Colonic mucosa (tissue), 4 donors: ENCODE data around the gene OPA1. TPM values are rescaled to one million over a fixed set of nuclear protein-coding genes. Genes with fewer than 3 reads are reported as not detected.
"Not testable (repeated sequence)": the region's sequence is repeated elsewhere in the genome, so short reads cannot be mapped to it uniquely, and the experiment has no call there.

Experiments
- DNase-seq: peaks from one replicate; pipeline ENCODE4 v3.0.0-alpha.2; 2020
- H3K27ac ChIP-seq: fragments of 200-600 bp; one replicate; pipeline ENCODE4 v1.8.0; 2021
- H3K27me3 ChIP-seq: fragments of 200-600 bp; one replicate; pipeline ENCODE4 v1.8.0; 2021
- H3K36me3 ChIP-seq: fragments of 200-600 bp; one replicate; pipeline ENCODE4 v1.8.0; 2021
- H3K4me1 ChIP-seq: fragments of 200-600 bp; one replicate; pipeline ENCODE4 v1.8.0; 2021; ENCODE audit warnings: mild to moderate bottlenecking
- H3K4me3 ChIP-seq: fragments of 200-600 bp; one replicate; pipeline ENCODE4 v1.8.0; 2021
- H3K9ac ChIP-seq, 2 donors: one replicate each; pipeline ENCODE4 v1.7.0; 2013; ENCODE audit warnings: control low read depth in 2 of 2, low read depth in 2 of 2, low read length in 2 of 2
- H3K9me3 ChIP-seq: fragments of 200-600 bp; one replicate; pipeline ENCODE4 v1.8.0; 2021
- intact Hi-C: fragments of 100-400 bp; cut with DNase I; formaldehyde crosslinking; loops from one replicate; pipeline ENCODE4 v1.14.1; 2022
- total RNA-seq, 2 donors: library from RNA; stranded (reverse); fragmentation: NEBNext Ultra II Directional in 1 of 2; extraction: Animal tissue kit (Norgen Biotek cat#: 25700) in 1 of 2; gene quantifications; one replicate each; pipeline ENCODE4 v1.2.1, GENCODE V29; 2021
- TF ChIP-seq, protein P1 (sequence below): fragments of 200-600 bp; IDR thresholded peaks from one replicate; pipeline ENCODE4 v1.8.0; 2022; ENCODE audit warnings: antibody characterized with exemption, mild to moderate bottlenecking
- donor health status: healthy.
- donor health status: DM: no; HTN: no; CAD: no.
- donor health status: DM: no; HTN: no; CAD: no.

Gene OPA1
- total RNA-seq, 2 donors from 2014 or later, result 76.9 to 93.0 TPM

DNA sequence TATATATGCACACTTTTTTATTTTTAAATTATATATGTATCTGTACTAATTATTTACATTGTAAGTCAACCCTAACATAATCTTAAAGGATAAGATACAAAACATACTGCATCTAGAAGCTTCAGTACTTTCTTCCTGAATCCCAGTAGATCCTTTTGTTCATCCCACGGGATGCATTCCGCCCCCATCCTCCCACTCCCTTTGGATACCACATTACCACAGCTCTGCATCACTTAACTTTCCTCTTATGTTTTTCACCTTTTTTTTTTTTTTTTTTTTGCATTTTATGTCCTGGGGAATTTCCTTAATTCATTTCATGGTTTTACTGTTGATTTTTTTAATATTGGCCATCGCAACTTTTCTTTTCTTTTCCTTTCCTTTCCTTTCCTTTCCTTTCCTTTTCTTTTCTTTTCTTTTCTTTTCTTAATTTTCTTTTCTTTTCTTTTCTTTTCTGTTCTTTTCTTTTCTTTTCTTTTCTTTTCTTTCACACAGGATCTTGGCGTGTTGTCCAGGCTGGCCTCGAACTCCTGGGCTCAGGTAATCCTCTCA is 3.0 kb downstream of the OPA1 start:
- Histone ChIP-seq H3K4me3 (no peak overlapping the region), H3K9ac (no peak overlapping the region), H3K36me3 (no peaks in the 10 kb centered on the region), H3K4me1 (peaks cover 12% of the 10 kb centered on the region), H3K27me3 (no peaks in the 10 kb centered on the region), H3K9me3 (no peaks in the 10 kb centered on the region), H3K27ac (no peak overlapping the region)
- TF ChIP-seq, protein P1, sequence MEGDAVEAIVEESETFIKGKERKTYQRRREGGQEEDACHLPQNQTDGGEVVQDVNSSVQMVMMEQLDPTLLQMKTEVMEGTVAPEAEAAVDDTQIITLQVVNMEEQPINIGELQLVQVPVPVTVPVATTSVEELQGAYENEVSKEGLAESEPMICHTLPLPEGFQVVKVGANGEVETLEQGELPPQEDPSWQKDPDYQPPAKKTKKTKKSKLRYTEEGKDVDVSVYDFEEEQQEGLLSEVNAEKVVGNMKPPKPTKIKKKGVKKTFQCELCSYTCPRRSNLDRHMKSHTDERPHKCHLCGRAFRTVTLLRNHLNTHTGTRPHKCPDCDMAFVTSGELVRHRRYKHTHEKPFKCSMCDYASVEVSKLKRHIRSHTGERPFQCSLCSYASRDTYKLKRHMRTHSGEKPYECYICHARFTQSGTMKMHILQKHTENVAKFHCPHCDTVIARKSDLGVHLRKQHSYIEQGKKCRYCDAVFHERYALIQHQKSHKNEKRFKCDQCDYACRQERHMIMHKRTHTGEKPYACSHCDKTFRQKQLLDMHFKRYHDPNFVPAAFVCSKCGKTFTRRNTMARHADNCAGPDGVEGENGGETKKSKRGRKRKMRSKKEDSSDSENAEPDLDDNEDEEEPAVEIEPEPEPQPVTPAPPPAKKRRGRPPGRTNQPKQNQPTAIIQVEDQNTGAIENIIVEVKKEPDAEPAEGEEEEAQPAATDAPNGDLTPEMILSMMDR, result no peak
- no peak for DNase-seq
- intact Hi-C loops, result no loop called here

DNA sequence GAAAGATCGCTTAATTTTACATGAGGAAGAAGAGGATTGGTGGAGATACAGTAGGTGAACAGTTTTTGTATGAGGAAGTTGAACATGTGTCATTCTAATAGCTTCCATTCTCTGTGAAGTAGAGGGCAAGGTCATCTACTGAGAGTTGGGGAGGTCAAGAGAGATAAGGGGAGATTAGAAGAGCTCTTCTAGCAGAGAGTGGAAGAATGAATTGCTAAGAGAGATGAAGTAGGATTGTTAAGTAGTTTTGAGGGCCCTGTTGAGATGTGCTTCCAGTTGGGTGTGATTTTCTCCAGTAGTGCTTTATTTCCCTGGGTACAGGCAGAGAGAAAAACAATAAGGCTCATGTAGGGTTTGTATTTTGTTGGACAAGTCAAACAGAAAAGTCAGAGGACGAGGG is 5.2 kb downstream of the OPA1 start:
- TF ChIP-seq, protein P1, result no peak
- intact Hi-C loops, result no loop called here

DNA sequence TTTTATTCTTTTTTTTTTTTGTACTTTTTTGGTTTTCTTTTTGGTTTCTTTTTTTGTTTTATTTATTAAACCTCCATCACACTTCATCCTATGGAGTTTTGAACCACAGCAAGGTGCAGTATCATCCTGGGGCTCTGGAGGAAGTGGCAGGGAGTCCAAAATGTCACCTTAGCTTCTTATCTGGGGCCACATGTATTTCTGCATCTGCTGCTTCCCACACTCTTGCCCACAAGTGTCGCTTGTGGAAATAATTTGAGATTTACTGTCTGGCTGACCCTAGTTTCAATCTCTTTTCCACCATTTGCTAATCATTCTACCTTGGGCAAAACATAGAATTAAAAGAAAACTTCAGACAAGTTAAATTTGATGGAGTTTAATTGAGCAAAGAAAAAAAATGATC is 6.4 kb downstream of the OPA1 start:
- H3K27me3 ChIP-seq, result no peaks in the 10 kb centered on the region
- H3K4me3 ChIP-seq, result no peak overlapping the region
- H3K4me1 ChIP-seq, result peaks cover under 1% of the 10 kb centered on the region
- TF ChIP-seq, protein P1, result no peak
- H3K9ac ChIP-seq, result no peak overlapping the region
- H3K9me3 ChIP-seq, result no peaks in the 10 kb centered on the region
- no peak for DNase-seq
- intact Hi-C loops, result no loop called here
- no peaks in the 10 kb centered on the region for H3K36me3 ChIP-seq
- H3K27ac ChIP-seq, result no peak overlapping the region

More for the DNA sequence above, 5.2 kb downstream of the OPA1 start:
- H3K9me3 ChIP-seq, result no peaks in the 10 kb centered on the region
- H3K4me3 ChIP-seq, result no peak overlapping the region
- H3K9ac ChIP-seq, result no peak overlapping the region
- no peaks in the 10 kb centered on the region for H3K27me3 ChIP-seq
- H3K36me3 ChIP-seq, result no peaks in the 10 kb centered on the region
- no peak overlapping the region for H3K27ac ChIP-seq
- DNase-seq, result no peak
- H3K4me1 ChIP-seq, result peaks cover 6% of the 10 kb centered on the region

DNA sequence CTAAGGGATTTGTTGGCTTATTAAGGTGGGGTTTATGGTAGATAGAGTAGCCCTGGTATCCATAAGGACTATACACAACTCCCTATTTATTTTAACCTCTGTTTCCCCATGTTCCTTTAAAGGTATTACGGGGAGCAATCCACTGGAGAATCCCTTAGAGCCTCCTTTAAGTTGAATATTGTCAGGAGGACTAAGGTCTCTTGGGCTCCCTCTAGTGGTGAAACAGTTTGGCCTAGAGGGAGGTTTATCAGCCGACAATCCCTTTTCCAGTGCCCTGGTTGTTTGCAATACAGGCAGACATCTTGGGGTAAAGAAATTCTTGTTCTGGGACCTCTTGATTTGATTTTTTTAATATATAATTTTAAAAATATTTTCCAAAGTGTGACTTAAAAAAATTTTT is 12.9 kb downstream of the OPA1 start:
- no peak overlapping the region for H3K4me3 ChIP-seq
- TF ChIP-seq, protein P1, result peak; percentile 76
- H3K27ac ChIP-seq, result no peak overlapping the region
- H3K27me3 ChIP-seq, result no peaks in the 10 kb centered on the region
- DNase-seq, result peak; percentile 74
- no peaks in the 10 kb centered on the region for H3K36me3 ChIP-seq
- H3K9ac ChIP-seq, result no peak overlapping the region
- no peaks in the 10 kb centered on the region for H3K9me3 ChIP-seq
- H3K4me1 ChIP-seq, result no peaks in the 10 kb centered on the region
- intact Hi-C loops, result no loop called here

DNA sequence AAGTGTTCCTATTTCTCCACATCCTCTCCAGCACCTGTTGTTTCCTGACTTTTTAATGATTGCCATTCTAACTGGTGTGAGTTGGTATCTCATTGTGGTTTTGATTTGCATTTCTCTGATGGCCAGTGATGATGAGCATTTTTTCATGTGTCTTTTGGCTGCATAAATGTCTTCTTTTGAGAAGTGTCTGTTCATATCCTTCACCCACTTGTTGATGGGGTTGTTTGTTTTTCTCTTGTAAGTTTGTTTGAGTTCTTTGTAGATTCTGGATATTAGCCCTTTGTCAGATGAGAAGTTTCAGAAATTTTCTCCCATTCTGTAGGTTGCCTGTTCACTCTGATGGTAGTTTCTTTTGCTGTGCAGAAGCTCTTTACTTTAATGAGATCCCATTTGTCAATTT is 13.9 kb downstream of the OPA1 start:
- DNase-seq, H3K4me3 ChIP-seq, intact Hi-C loops, H3K27ac ChIP-seq, H3K4me1 ChIP-seq, H3K9me3 ChIP-seq, H3K36me3 ChIP-seq, H3K27me3 ChIP-seq, H3K9ac ChIP-seq: not testable (repeated sequence)

DNA sequence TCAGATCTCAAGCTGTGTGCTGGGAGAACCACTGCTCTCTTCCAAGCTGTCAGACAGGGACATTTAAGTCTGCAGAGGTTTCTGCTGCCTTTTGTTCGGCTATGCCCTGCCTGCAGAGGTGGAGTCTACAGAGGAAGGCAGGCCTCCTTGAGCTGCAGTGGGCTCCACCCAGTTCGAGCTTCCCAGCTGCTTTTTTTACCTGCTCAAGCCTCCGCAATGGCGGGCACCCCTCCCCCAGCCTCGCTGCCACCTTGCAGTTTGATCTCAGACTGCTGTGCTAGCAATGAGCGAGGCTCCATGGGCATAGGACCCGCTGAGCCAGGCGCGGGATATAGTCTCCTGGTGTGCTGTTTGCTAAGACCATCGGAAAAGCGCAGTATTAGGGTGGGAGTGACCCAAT is 17.5 kb downstream of the OPA1 start:
- H3K36me3 ChIP-seq, H3K27ac ChIP-seq, H3K4me3 ChIP-seq, intact Hi-C loops, H3K9ac ChIP-seq, DNase-seq, H3K9me3 ChIP-seq, H3K4me1 ChIP-seq, H3K27me3 ChIP-seq: not testable (repeated sequence)
